ENCODE data around the gene HNRNPC. TPM values are rescaled to one million over a fixed set of nuclear protein-coding genes. Genes with fewer than 3 reads are reported as not detected.
"Not testable (repeated sequence)": the region's sequence is repeated elsewhere in the genome, so short reads cannot be mapped to it uniquely, and the experiment has no call there.

Gene HNRNPC
- total RNA-seq, 2 experiments from 2014 or later: 1,063 to 1,070 TPM

GRCh38 chr14:21300892-21301291, 31.6 kb upstream of the HNRNPC start:
- intact Hi-C loops (cut with micrococcal nuclease): no loop called here
- Mint-ChIP-seq H3K27ac (no peak overlapping the region), H3K36me3 (no peaks in the 10 kb centered on the region), H3K27me3 (peaks cover 13% of the 10 kb centered on the region), H3K9me3 (no peaks in the 10 kb centered on the region), H3K4me1 (ENCODE audit: low read depth) (no peaks in the 10 kb centered on the region), H3K4me3 (peak overlapping the region; percentile 12)
- CTCF ChIA-PET: no interaction called here
- peak; percentile 47 for DNase-seq
- POLR2A ChIA-PET: no interaction called here

- peaks cover 13% of the 10 kb centered on the region for H3K27me3 Mint-ChIP-seq
- intact Hi-C loops (cut with micrococcal nuclease): loop anchor here (10.0 kb wide), 1 partner anchor 45 kb away; no protein-coding TSS in a partner anchor
- DNase-seq: no peak
- no peaks in the 10 kb centered on the region for H3K4me1 Mint-ChIP-seq (ENCODE audit: low read depth)
- H3K27ac Mint-ChIP-seq: no peak overlapping the region
- no peaks in the 10 kb centered on the region for H3K36me3 Mint-ChIP-seq
- ChIA-PET CTCF (interaction anchor here (0.6 kb wide), 1 partner anchor 22 kb away, joined by 3 read pairs; no protein-coding TSS in a partner anchor), POLR2A (no interaction called here)
- H3K9me3 Mint-ChIP-seq: no peaks in the 10 kb centered on the region
- no peak overlapping the region for H3K4me3 Mint-ChIP-seq
These were observed 30.4 kb upstream of the HNRNPC start for GRCh38 chr14:21299562-21300130.

DNA sequence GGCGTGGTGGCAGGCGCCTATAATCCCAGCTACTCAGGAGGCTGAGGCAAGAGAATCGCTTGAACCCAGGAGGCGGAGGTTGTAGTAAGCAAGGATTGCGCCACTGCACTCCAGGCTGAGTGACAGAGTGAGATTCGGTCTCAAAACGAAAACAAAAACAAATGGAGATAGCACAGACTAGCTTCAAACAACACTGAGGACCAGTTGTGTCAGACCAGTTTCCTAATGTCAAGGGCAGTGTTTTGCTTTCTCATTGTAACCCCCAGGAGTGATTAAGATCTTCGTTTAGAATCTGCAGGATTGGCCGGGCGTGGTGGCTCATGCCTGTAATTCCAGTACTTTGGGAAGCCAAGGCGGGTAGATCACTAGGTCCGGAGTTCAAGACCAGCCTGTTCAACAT, 29.1 kb upstream of the HNRNPC start:
- Mint-ChIP-seq H3K27ac (no peak overlapping the region), H3K27me3 (peaks cover 13% of the 10 kb centered on the region), H3K4me1 (ENCODE audit: low read depth) (no peaks in the 10 kb centered on the region), H3K36me3 (no peaks in the 10 kb centered on the region), H3K9me3 (no peaks in the 10 kb centered on the region), H3K4me3 (no peak overlapping the region)
- intact Hi-C loops (cut with micrococcal nuclease): loop anchor here (10.0 kb wide), 1 partner anchor 46 kb away; no protein-coding TSS in a partner anchor
- POLR2A ChIA-PET: no interaction called here
- CTCF ChIA-PET: no interaction called here
- no peak for DNase-seq

- H3K4me3 Mint-ChIP-seq; H3K27me3 Mint-ChIP-seq; H3K36me3 Mint-ChIP-seq; DNase-seq; H3K4me1 Mint-ChIP-seq (ENCODE audit: low read depth); H3K27ac Mint-ChIP-seq; POLR2A ChIA-PET; H3K9me3 Mint-ChIP-seq: not testable (repeated sequence)
- CTCF ChIA-PET: interaction anchor here (0.6 kb wide), 1 partner anchor 347 kb away, joined by 3 read pairs; no protein-coding TSS in a partner anchor
- intact Hi-C loops (cut with micrococcal nuclease): loop anchor here (10.0 kb wide), 1 partner anchor 51 kb away; no protein-coding TSS in a partner anchor
These were observed 24.8 kb upstream of the HNRNPC start for GRCh38 chr14:21294026-21294425.

GRCh38 chr14:21287168-21287567, 17.9 kb upstream of the HNRNPC start:
- H3K27ac Mint-ChIP-seq: no peak overlapping the region
- no peaks in the 10 kb centered on the region for H3K27me3 Mint-ChIP-seq
- ChIA-PET POLR2A (no interaction called here), CTCF (no interaction called here)
- H3K4me3 Mint-ChIP-seq: no peak overlapping the region
- no peaks in the 10 kb centered on the region for H3K9me3 Mint-ChIP-seq
- no peaks in the 10 kb centered on the region for H3K36me3 Mint-ChIP-seq
- H3K4me1 Mint-ChIP-seq (ENCODE audit: low read depth): no peaks in the 10 kb centered on the region
- intact Hi-C loops (cut with micrococcal nuclease): no loop called here
- no peak for DNase-seq

GRCh38 chr14:21286516-21286915, 17.3 kb upstream of the HNRNPC start:
- H3K4me1 Mint-ChIP-seq (ENCODE audit: low read depth); intact Hi-C loops (cut with micrococcal nuclease); H3K4me3 Mint-ChIP-seq; H3K27me3 Mint-ChIP-seq; POLR2A ChIA-PET; CTCF ChIA-PET; H3K27ac Mint-ChIP-seq; DNase-seq; H3K9me3 Mint-ChIP-seq; H3K36me3 Mint-ChIP-seq: not testable (repeated sequence)

GRCh38 chr14:21281917-21282316, 12.7 kb upstream of the HNRNPC start:
- CTCF ChIA-PET; H3K4me1 Mint-ChIP-seq (ENCODE audit: low read depth); H3K27ac Mint-ChIP-seq; intact Hi-C loops (cut with micrococcal nuclease); POLR2A ChIA-PET; DNase-seq; H3K36me3 Mint-ChIP-seq; H3K27me3 Mint-ChIP-seq; H3K4me3 Mint-ChIP-seq; H3K9me3 Mint-ChIP-seq: not testable (repeated sequence)

DNA sequence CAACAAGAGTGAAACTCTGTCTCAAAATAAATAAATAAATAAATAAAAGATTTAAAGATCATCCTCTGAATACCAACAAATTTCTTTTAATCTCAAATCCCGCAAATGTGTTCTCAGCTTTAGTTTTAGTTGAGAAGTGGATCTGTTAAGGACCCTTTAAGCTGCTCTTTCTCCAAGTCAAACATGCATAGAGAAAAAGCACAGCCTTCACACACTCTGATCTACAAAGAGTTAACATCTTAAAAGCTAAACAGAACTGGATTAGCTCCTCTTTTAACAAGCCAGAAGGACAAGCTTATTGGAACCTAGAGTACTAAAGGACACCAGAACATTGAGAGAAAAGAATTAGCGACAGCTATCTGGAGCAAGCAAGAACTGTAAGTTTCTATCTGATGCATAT, 10.5 kb upstream of the HNRNPC start, which contains the start of gene RPGRIP1:
Gene RPGRIP1 (plus strand): TSS at position 301 of the 400 bp plus-strand sequence. CDS start 7,894 bp downstream, outside the sequence.
- intact Hi-C loops (cut with micrococcal nuclease): no loop called here
- ChIA-PET CTCF (no interaction called here), POLR2A (no interaction called here)
- DNase-seq: no peak
- H3K4me1 Mint-ChIP-seq (ENCODE audit: low read depth): no peaks in the 10 kb centered on the region
- no peaks in the 10 kb centered on the region for H3K27me3 Mint-ChIP-seq
- H3K36me3 Mint-ChIP-seq: no peaks in the 10 kb centered on the region
- H3K27ac Mint-ChIP-seq: no peak within 1 kb of the TSS
- H3K9me3 Mint-ChIP-seq: no peaks in the 10 kb centered on the region
- no peak within 1 kb of the TSS for H3K4me3 Mint-ChIP-seq

DNA sequence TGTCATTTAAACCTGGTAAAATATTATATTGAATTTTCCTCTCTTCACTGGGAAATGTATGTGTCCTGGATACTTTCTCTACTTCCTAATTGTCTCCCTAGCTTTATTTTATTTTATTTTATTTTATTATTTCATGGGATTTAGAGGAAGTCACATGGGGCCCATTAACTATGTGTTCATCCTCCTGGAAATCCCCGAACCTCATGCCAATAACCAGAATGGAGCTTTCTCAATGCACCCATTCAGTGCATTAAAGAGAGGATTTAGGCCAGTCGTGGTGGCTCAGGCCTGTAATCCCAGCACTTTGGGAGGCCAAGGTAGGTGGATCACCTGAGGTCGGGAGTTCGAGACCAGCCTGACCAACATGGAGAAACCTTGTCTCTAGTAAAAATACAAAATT, 9.4 kb upstream of the HNRNPC start:
- Mint-ChIP-seq H3K4me1 (ENCODE audit: low read depth) (no peaks in the 10 kb centered on the region), H3K9me3 (no peaks in the 10 kb centered on the region), H3K27me3 (no peaks in the 10 kb centered on the region), H3K4me3 (no peak overlapping the region), H3K27ac (no peak overlapping the region), H3K36me3 (no peaks in the 10 kb centered on the region)
- ChIA-PET CTCF (no interaction called here), POLR2A (no interaction called here)
- intact Hi-C loops (cut with micrococcal nuclease): no loop called here
- no peak for DNase-seq

DNA sequence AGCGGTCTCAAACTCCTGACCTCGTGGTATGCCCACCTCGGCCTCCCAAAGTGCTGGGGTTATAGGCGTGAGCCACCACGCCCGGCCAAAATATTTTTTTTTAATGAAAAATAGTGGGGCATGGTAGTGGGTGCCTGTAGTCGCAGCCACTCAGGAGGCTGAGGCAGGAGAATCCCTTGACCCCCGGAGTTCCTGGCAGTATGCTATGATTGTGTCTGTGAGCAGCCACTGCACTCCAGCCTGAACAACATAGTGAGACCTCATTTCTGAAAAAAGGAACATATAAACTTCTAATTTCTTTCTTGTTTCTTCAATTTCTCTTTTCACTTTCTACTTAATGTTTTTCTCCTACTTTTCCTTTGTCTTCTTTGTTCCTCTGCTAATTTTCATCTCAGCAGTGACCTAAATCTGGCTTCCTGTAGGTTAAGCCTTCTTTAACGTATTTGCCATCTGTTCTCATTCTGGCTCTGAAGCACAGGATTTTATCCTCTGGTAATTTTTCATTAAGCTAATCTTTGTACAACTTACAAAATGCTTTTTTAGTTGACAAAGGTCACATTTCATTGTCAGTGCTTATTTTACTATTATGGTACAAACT, 6.1 kb upstream of the HNRNPC start:
- ChIA-PET CTCF (no interaction called here), POLR2A (no interaction called here)
- Mint-ChIP-seq H3K27ac (no peak overlapping the region), H3K27me3 (no peaks in the 10 kb centered on the region), H3K9me3 (no peaks in the 10 kb centered on the region), H3K4me3 (no peak overlapping the region), H3K36me3 (no peaks in the 10 kb centered on the region), H3K4me1 (ENCODE audit: low read depth) (no peaks in the 10 kb centered on the region)
- no peak for DNase-seq
- intact Hi-C loops (cut with micrococcal nuclease): no loop called here

DNA sequence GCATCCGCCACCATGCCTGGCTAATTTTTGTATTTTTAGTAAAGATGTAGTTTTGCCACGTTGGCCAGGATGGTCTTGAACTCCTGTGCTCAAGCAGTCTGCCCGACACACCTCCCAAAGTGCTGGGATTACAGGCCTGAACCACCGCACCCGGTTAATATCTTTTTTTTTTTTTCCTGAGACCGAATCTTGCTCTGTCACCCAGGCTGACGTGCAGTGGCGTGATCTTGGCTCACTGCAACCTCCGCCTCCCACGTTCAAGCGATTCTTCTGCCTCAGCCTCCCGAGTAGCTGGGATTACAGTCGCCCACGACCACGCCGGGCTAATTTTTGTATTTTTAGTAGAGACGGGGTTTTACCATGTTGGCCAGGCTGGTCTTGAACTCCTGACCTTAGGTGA, 3.4 kb upstream of the HNRNPC start:
- H3K4me1 Mint-ChIP-seq (ENCODE audit: low read depth); H3K4me3 Mint-ChIP-seq; H3K9me3 Mint-ChIP-seq; H3K27ac Mint-ChIP-seq; H3K27me3 Mint-ChIP-seq; intact Hi-C loops (cut with micrococcal nuclease); CTCF ChIA-PET; POLR2A ChIA-PET; DNase-seq: not testable (repeated sequence)
- H3K36me3 Mint-ChIP-seq: peaks cover 19% of the 10 kb centered on the region

GRCh38 chr14:21268617-21269251, 508 bp downstream of the HNRNPC start:
- Mint-ChIP-seq H3K36me3 (peaks cover 56% of the 10 kb centered on the region), H3K9me3 (no peaks in the 10 kb centered on the region), H3K4me1 (ENCODE audit: low read depth) (peaks cover 31% of the 10 kb centered on the region), H3K4me3 (peak overlapping the region; percentile 100), H3K27me3 (no peaks in the 10 kb centered on the region), H3K27ac (peak overlapping the region; percentile 100)
- ChIA-PET CTCF (interaction anchor here (1.4 kb wide), 1 partner anchor 36 kb away, joined by 3 read pairs; no protein-coding TSS in a partner anchor), POLR2A (interaction anchor here (1.0 to 5.1 kb wide), 3 partner anchors 13 to 116 kb away, joined by 3 to 57 read pairs (median 6); partner anchors contain the start of gene SUPT16H)
- DNase-seq: peak; percentile 50
- intact Hi-C loops (cut with micrococcal nuclease): loop anchor here (1.0 to 10.0 kb wide), 10 partner anchors 40 to 1289 kb away; partner anchors contain the start of genes CHD8, METTL3, PIP4P1 and SUPT16H

All from activated CD4-positive, alpha-beta memory T cell treated with anti-CD3 and anti-CD28 coated beads for 36 hours (primary cell).